Measurements from ENCODE around the gene MED13L.

Gene MED13L

GRCh38 chr12:116313194-116313927 is 35.9 kb upstream of the MED13L start:
- TF ChIP-seq CTCF (IDR thresholded peaks at IDR 0.05; ENCODE audit: low read depth, low read length): no peak
- DNase-seq (ENCODE audit: extremely low read depth, low read depth): no peak

- no peak for TF ChIP-seq CTCF (IDR thresholded peaks at IDR 0.05; ENCODE audit: low read depth, low read length)
- no peak for DNase-seq (ENCODE audit: extremely low read depth, low read depth)
Measured at GRCh38 chr12:116310082-116310481, 32.6 kb upstream of the MED13L start.

GRCh38 chr12:116309343-116309742 is 31.9 kb upstream of the MED13L start:
- no peak for TF ChIP-seq CTCF (IDR thresholded peaks at IDR 0.05; ENCODE audit: low read depth, low read length)
- no peak for DNase-seq (ENCODE audit: extremely low read depth, low read depth)

GRCh38 chr12:116308647-116309046 is 31.2 kb upstream of the MED13L start:
- no peak for TF ChIP-seq CTCF (IDR thresholded peaks at IDR 0.05; ENCODE audit: low read depth, low read length)
- DNase-seq (ENCODE audit: extremely low read depth, low read depth): no peak

GRCh38 chr12:116306968-116307367 is 29.5 kb upstream of the MED13L start:
- DNase-seq (ENCODE audit: extremely low read depth, low read depth): no peak
- TF ChIP-seq CTCF (IDR thresholded peaks at IDR 0.05; ENCODE audit: low read depth, low read length): no peak

GRCh38 chr12:116306506-116306905 is 29.0 kb upstream of the MED13L start:
- no peak for TF ChIP-seq CTCF (IDR thresholded peaks at IDR 0.05; ENCODE audit: low read depth, low read length)

GRCh38 chr12:116304621-116305020 is 27.1 kb upstream of the MED13L start:
- no peak for DNase-seq (ENCODE audit: extremely low read depth, low read depth)
- no peak for TF ChIP-seq CTCF (IDR thresholded peaks at IDR 0.05; ENCODE audit: low read depth, low read length)

More at GRCh38 chr12:116306506-116306905, 29.0 kb upstream of the MED13L start:
- no peak for DNase-seq (ENCODE audit: extremely low read depth, low read depth)
